Activated naive CD8-positive, alpha-beta T cell treated with anti-CD3 and anti-CD28 coated beads for 36 hours (primary cell): ENCODE results near the gene KSR1. TPM values are rescaled to one million over a fixed set of nuclear protein-coding genes. Genes with fewer than 3 reads are reported as not detected.
"Not testable (repeated sequence)": the region's sequence is repeated elsewhere in the genome, so short reads cannot be mapped to it uniquely, and the experiment has no call there.

Experiments used
- DNase-seq: peaks from one replicate; pipeline ENCODE4 v3.0.0; 2021
- H3K27ac Mint-ChIP-seq: one replicate; pipeline ENCODE4 v1.8.0; 2022; ENCODE audit warnings: mild to moderate bottlenecking, moderate library complexity, mixed read lengths
- H3K27me3 Mint-ChIP-seq: one replicate; pipeline ENCODE4 v1.8.0; 2022; ENCODE audit warnings: mild to moderate bottlenecking, mixed read lengths
- H3K36me3 Mint-ChIP-seq: one replicate; pipeline ENCODE4 v1.8.0; 2021; ENCODE audit warnings: mild to moderate bottlenecking, mixed read lengths
- H3K4me1 Mint-ChIP-seq: one replicate; pipeline ENCODE4 v1.8.0; 2021; ENCODE audit warnings: mixed read lengths
- H3K4me3 Mint-ChIP-seq: one replicate; pipeline ENCODE4 v1.8.0; 2022; ENCODE audit warnings: mild to moderate bottlenecking, moderate library complexity, mixed read lengths
- H3K9me3 Mint-ChIP-seq: one replicate; pipeline ENCODE4 v1.8.0; 2022; ENCODE audit warnings: mixed read lengths
- total RNA-seq, 2 experiments: library from RNA; stranded (reverse); gene quantifications; one replicate each; pipeline ENCODE4 v1.2.3, GENCODE V29; 2021

The KSR1 gene
- total RNA-seq, 2 experiments from 2014 or later: 58.9 to 62.5 TPM

- Mint-ChIP-seq H3K27me3 (no peaks in the 10 kb centered on the region), H3K4me3 (peak overlapping the region; percentile 97), H3K4me1 (peaks cover 38% of the 10 kb centered on the region), H3K36me3 (peaks cover 13% of the 10 kb centered on the region), H3K27ac (peak overlapping the region; percentile 78), H3K9me3 (no peaks in the 10 kb centered on the region)
- no peak for DNase-seq
Measured at GRCh38 chr17:27456681-27457359, 572 bp downstream of the KSR1 start.

- peaks cover 41% of the 10 kb centered on the region for H3K4me1 Mint-ChIP-seq
Measured at GRCh38 chr17:27457360-27457715, 1.1 kb downstream of the KSR1 start.

GRCh38 chr17:27457731-27458523 is 1.7 kb downstream of the KSR1 start:
- Mint-ChIP-seq H3K27ac (peak overlapping the region; percentile 78), H3K9me3 (no peaks in the 10 kb centered on the region), H3K4me1 (peaks cover 44% of the 10 kb centered on the region), H3K4me3 (peak overlapping the region; percentile 97), H3K36me3 (peaks cover 15% of the 10 kb centered on the region), H3K27me3 (no peaks in the 10 kb centered on the region)
- DNase-seq: no peak

More at GRCh38 chr17:27457360-27457715, 1.1 kb downstream of the KSR1 start:
- H3K27ac Mint-ChIP-seq: peak overlapping the region; percentile 78
- H3K36me3 Mint-ChIP-seq: peaks cover 13% of the 10 kb centered on the region
- peak overlapping the region; percentile 97 for H3K4me3 Mint-ChIP-seq
- H3K27me3 Mint-ChIP-seq: no peaks in the 10 kb centered on the region
- no peaks in the 10 kb centered on the region for H3K9me3 Mint-ChIP-seq
- DNase-seq: no peak

DNA sequence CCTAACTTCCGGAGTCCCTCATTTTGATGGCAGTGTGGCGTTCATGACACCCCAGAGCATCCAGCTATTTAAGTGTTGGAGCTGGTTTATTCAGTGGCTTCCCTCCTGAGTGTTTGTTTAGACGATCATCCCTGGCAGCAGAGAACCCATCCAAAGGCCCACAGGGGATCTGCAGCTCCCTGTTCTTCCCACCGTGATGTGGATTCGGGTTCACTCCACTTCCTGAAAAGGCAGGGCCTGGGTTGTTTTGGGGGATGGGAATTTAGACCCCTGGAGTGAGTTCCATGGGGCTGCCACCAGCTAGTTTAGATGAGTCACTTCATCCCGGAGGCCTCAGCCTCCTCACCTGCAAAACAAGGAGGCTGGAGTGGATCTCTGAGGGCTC is 2.3 kb downstream of the KSR1 start:
- Mint-ChIP-seq H3K4me3 (peak overlapping the region; percentile 97), H3K36me3 (peaks cover 21% of the 10 kb centered on the region), H3K27me3 (no peaks in the 10 kb centered on the region), H3K4me1 (peaks cover 50% of the 10 kb centered on the region), H3K9me3 (no peaks in the 10 kb centered on the region), H3K27ac (no peak overlapping the region)
- DNase-seq: no peak

GRCh38 chr17:27459433-27459832 is 3.2 kb downstream of the KSR1 start:
- H3K4me3 Mint-ChIP-seq: no peak overlapping the region
- H3K27ac Mint-ChIP-seq: no peak overlapping the region
- no peaks in the 10 kb centered on the region for H3K9me3 Mint-ChIP-seq
- H3K4me1 Mint-ChIP-seq: peaks cover 53% of the 10 kb centered on the region
- H3K27me3 Mint-ChIP-seq: no peaks in the 10 kb centered on the region
- no peak for DNase-seq
- peaks cover 24% of the 10 kb centered on the region for H3K36me3 Mint-ChIP-seq

DNA sequence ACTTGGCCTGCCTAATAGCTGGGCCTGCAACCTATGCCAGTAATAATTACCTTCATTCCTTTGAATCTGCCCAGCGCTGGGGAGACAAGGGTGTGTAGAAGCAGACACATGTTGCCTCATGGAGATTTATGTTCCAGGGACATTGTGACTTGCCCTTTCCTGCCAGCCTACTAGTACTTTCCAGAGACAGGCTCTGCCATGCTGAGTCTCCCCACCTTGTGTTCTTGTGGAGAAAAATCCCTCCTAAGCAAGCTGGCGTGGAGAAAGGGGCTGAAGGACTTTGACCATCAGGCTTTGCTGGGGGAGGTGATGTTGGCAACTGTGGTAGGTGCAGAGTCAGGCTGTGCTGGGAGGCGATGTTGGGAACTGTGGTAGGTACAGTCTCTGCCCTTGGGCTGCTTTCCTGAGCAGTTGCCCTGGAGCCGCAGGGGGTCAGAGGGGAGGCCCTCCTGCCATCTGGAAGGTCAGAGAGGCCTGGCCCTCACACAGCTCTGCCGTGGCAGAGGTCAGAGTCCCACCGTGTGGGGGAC is 4.0 kb downstream of the KSR1 start:
- H3K4me3 Mint-ChIP-seq: no peak overlapping the region

DNA sequence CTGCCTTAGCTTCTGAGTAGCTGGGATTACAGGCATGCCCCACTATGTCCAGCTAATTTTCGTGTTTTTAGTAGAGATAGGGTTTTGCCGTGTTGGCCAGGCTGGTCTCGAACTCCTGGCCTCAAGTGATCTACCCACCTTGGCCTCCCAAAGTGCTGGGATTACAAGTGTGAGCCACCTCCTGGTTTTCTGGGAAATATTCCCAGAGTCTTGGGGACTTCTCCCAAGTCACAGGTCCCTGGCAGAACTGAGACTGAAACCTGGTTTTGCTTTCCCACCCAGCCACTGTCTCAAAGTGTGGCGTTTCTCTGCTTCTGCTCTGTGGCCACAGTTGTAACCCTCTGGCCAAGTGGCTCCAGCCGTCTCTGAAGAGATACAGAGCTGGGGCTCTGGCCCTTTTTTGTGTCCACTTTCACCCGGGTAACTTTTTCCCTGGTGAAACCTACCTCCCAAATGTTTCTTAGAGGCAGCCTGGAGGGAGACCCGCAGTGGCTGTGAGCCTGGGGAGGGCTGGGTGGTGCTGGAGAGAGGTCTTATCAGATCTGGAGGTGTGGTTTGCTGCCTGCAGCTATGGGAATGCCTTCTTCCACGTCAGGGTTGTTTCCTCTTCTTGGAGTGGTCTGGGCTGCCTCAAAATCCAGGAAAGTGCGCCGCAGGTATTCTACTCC is 5.1 kb downstream of the KSR1 start:
- Mint-ChIP-seq H3K9me3 (no peaks in the 10 kb centered on the region), H3K27me3 (no peaks in the 10 kb centered on the region), H3K4me3 (no peak overlapping the region), H3K4me1 (peaks cover 52% of the 10 kb centered on the region), H3K27ac (no peak overlapping the region), H3K36me3 (peaks cover 24% of the 10 kb centered on the region)
- DNase-seq: no peak

More for the DNA sequence above, 4.0 kb downstream of the KSR1 start:
- no peak overlapping the region for H3K27ac Mint-ChIP-seq
- no peaks in the 10 kb centered on the region for H3K9me3 Mint-ChIP-seq
- H3K4me1 Mint-ChIP-seq: peaks cover 51% of the 10 kb centered on the region
- DNase-seq: no peak
- no peaks in the 10 kb centered on the region for H3K27me3 Mint-ChIP-seq
- peaks cover 24% of the 10 kb centered on the region for H3K36me3 Mint-ChIP-seq

- H3K4me3 Mint-ChIP-seq: no peak overlapping the region
- H3K27ac Mint-ChIP-seq: no peak overlapping the region
- no peaks in the 10 kb centered on the region for H3K9me3 Mint-ChIP-seq
- peaks cover 26% of the 10 kb centered on the region for H3K36me3 Mint-ChIP-seq
- H3K4me1 Mint-ChIP-seq: peaks cover 59% of the 10 kb centered on the region
- H3K27me3 Mint-ChIP-seq: no peaks in the 10 kb centered on the region
- no peak for DNase-seq
Measured at GRCh38 chr17:27462149-27462548, 5.9 kb downstream of the KSR1 start.

- Mint-ChIP-seq H3K4me1 (peaks cover 62% of the 10 kb centered on the region), H3K4me3 (no peak overlapping the region), H3K36me3 (peaks cover 24% of the 10 kb centered on the region), H3K9me3 (no peaks in the 10 kb centered on the region), H3K27me3 (no peaks in the 10 kb centered on the region), H3K27ac (no peak overlapping the region)
- DNase-seq: no peak
Measured at GRCh38 chr17:27462714-27463113, 6.5 kb downstream of the KSR1 start.

DNA sequence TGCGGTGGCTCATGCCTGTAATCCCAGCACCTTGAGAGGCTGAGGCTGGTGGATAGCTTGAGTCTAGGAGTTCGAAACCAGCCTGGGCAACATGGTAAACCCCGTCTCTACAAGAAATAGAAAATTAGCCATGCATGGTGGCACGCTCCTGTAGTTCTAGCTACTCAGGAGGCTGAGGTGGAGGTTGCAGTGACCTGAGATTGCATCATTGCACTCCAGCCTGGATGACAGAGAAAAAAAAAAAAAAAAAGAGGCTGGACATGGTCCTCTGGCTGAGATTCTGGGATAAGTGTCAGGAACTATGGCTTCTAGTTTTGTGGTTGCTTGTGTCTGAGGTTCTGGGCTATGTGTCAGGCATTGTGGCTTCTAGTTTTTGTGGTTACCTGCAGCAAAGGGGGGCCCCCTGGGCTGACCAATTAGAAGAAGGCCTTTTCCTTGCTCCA is 7.0 kb downstream of the KSR1 start:
- no peak for DNase-seq
- Mint-ChIP-seq H3K4me3 (no peak overlapping the region), H3K9me3 (no peaks in the 10 kb centered on the region), H3K36me3 (peaks cover 23% of the 10 kb centered on the region), H3K27me3 (no peaks in the 10 kb centered on the region), H3K27ac (no peak overlapping the region), H3K4me1 (peaks cover 61% of the 10 kb centered on the region)

DNA sequence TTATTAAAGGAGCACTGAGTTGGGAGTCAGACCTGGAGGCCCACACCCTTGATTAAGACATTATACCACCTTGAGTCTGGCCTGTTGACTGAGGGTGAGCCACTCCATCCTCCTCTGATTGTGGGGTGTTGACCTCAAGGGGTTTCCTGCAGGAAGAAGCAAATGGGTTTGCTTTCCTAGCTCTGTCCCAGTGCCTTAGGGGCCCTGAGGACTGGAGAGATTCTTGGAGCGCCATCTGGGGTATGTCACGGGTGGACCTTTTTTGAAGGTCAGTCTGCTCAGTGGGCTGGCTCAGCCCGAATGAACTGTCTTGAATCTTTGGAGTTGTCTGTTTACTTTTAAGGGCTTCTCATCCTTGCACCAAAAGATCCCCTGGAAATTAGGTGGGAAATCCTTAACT is 7.8 kb downstream of the KSR1 start:
- not testable (repeated sequence) for H3K9me3 Mint-ChIP-seq, H3K4me3 Mint-ChIP-seq, DNase-seq, H3K27me3 Mint-ChIP-seq, H3K27ac Mint-ChIP-seq
- H3K36me3 Mint-ChIP-seq: peaks cover 26% of the 10 kb centered on the region
- H3K4me1 Mint-ChIP-seq: peaks cover 62% of the 10 kb centered on the region

- Mint-ChIP-seq H3K27me3 (no peaks in the 10 kb centered on the region), H3K9me3 (no peaks in the 10 kb centered on the region), H3K4me1 (peaks cover 63% of the 10 kb centered on the region), H3K27ac (no peak overlapping the region), H3K36me3 (peaks cover 29% of the 10 kb centered on the region), H3K4me3 (no peak overlapping the region)
- DNase-seq: no peak
Measured at GRCh38 chr17:27464431-27464830, 8.2 kb downstream of the KSR1 start.

- Mint-ChIP-seq H3K27ac (peak overlapping the region; percentile 97), H3K36me3 (peaks cover 37% of the 10 kb centered on the region), H3K4me1 (peaks cover 72% of the 10 kb centered on the region), H3K4me3 (peak overlapping the region; percentile 67)
- not testable (repeated sequence) for H3K27me3 Mint-ChIP-seq, DNase-seq, H3K9me3 Mint-ChIP-seq
Measured at GRCh38 chr17:27465875-27466274, 9.6 kb downstream of the KSR1 start.

DNA sequence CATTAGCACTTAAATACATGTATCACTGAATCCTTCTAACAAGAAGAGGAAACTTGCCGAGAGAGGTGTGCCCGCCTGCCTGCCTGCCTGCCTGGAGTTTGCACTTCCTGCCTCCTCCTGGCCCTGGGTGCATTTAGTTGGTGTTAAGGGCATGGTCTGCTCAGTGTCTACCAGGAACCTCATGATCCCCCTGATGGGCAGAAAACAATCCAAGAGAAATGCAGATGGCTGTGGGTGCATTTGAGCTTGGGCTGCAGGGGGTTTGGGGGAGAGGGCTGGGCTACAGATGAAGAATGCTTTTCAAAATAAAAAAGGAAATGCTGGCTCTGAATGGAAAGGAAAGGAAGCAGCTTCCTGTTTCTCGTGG is 10.1 kb downstream of the KSR1 start:
- H3K4me1 Mint-ChIP-seq: peaks cover 77% of the 10 kb centered on the region
- peaks cover 41% of the 10 kb centered on the region for H3K36me3 Mint-ChIP-seq
- peak; percentile 23 for DNase-seq
- no peaks in the 10 kb centered on the region for H3K27me3 Mint-ChIP-seq
- peak overlapping the region; percentile 97 for H3K27ac Mint-ChIP-seq
- no peaks in the 10 kb centered on the region for H3K9me3 Mint-ChIP-seq
- peak overlapping the region; percentile 67 for H3K4me3 Mint-ChIP-seq

DNA sequence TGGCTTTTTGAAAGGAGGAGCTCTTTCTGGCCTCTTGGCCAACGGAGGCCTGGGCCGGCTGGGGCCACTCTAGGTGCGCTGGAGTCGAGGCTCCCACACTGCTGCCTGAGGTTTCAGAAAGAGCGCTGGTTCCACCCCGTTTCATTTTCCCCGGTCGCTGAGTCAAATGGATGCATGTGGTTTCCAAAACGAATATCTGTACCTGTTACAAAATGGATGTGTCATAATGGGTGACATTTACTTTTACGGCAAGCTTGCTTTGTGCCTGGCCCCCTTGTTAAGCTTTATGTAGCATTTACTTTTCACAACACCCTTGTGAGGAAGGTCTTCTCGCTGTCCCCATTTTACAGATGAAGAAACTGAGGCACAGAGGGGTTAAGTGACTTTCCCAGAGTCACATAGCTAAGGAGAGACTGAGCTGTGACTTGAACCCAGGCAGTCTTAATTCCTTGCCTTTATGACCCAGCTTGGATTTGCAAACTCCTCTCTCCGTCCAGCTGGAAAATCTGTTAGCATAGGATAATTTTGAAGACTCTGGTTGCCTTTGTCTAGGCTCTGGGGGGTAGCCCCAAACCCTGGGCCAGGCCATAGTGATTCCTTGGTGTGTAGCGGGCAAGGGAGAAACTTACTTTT is 10.6 kb downstream of the KSR1 start:
- H3K27me3 Mint-ChIP-seq: no peaks in the 10 kb centered on the region
- peaks cover 78% of the 10 kb centered on the region for H3K4me1 Mint-ChIP-seq
- H3K27ac Mint-ChIP-seq: peak overlapping the region; percentile 97
- H3K4me3 Mint-ChIP-seq: peak overlapping the region; percentile 67
- H3K36me3 Mint-ChIP-seq: peaks cover 41% of the 10 kb centered on the region
- no peaks in the 10 kb centered on the region for H3K9me3 Mint-ChIP-seq
- DNase-seq: peak; percentile 85
